Uterus (tissue), 4 donors: ENCODE data around the gene CARNS1. TPM values are rescaled to one million over a fixed set of nuclear protein-coding genes. Genes with fewer than 3 reads are reported as not detected.
"Not testable (repeated sequence)": the region's sequence is repeated elsewhere in the genome, so short reads cannot be mapped to it uniquely, and the experiment has no call there.

Experiments
- DNase-seq, 2 donors: peaks; one replicate each; pipeline ENCODE4 v3.0.0-alpha.2; 2019 to 2020
- H3K27ac ChIP-seq, 2 donors: fragments of 200-600 bp; sonication (generic); 1 replicate in 1 of 2; 2 replicates in 1 of 2; pipeline ENCODE4 v1.5.1; 2016 to 2018
- H3K27me3 ChIP-seq, 2 donors: fragments of 200-600 bp; sonication (generic); one replicate each; pipeline ENCODE4 v1.5.1; 2018 to 2019; ENCODE audit warnings: control low read depth in 1 of 2
- H3K36me3 ChIP-seq, 2 donors: fragments of 200-600 bp; sonication (generic); one replicate each; pipeline ENCODE4 v1.5.1; 2019; ENCODE audit warnings: control low read depth in 1 of 2
- H3K4me1 ChIP-seq, 2 donors: fragments of 200-600 bp; sonication (generic); one replicate each; pipeline ENCODE4 v1.5.1; 2018 to 2019; ENCODE audit warnings: control low read depth in 1 of 2
- H3K4me3 ChIP-seq, 2 donors: fragments of 200-600 bp; sonication (generic); 1 replicate in 1 of 2; 2 replicates in 1 of 2; pipeline ENCODE4 v1.5.1; 2018 to 2019; ENCODE audit warnings: mild to moderate bottlenecking in 1 of 2
- H3K9me3 ChIP-seq, 2 donors: fragments of 200-600 bp; sonication (generic); one replicate each; pipeline ENCODE4 v1.5.1; 2019; ENCODE audit warnings: control low read depth in 1 of 2
- CTCF ChIP-seq, 4 experiments: fragments of 200-600 bp in 2 of 4; fragments of 450-650 bp in 2 of 4; sonication (generic) in 2 of 4; IDR thresholded peaks; one replicate each; pipeline ENCODE4 v1.5.1; 2016 to 2019; ENCODE audit warnings: antibody characterized with exemption in 4 of 4, mild to moderate bottlenecking in 2 of 4, moderate library complexity in 1 of 4
- POLR2A ChIP-seq, 2 donors: fragments of 450-650 bp; IDR thresholded peaks; one replicate each; pipeline ENCODE4 v1.6.1; 2016; ENCODE audit warnings: antibody characterized with exemption in 2 of 2, mild to moderate bottlenecking in 1 of 2, moderate library complexity in 1 of 2
- intact Hi-C: fragments of 100-400 bp; cut with DNase I; formaldehyde crosslinking; loops from one replicate; pipeline ENCODE4 v1.15.1; 2023; ENCODE audit warnings: low total_unique reads
- total RNA-seq, 4 donors: library from RNA; depleted of rRNA in 3 of 4; stranded (reverse); fragments of >200 nt in 3 of 4; gene quantifications; one replicate each; pipeline versions ENCODE4 v1.1.0 to v1.2.4, GENCODE V29; 2014 to 2023
- donor health status: DM: yes; HTN: yes; CAD: no.

Gene CARNS1
- total RNA-seq, 4 donors from 2014 or later, result 0.76 to 3.3 TPM; not detected in 2

GRCh38 chr11:67422891-67423290, 7.4 kb downstream of the CARNS1 start:
- DNase-seq, result no peak
- Histone ChIP-seq H3K4me1 (peaks cover 0 to 8% of the 10 kb centered on the region in 2 donors), H3K9me3 (no peaks in the 10 kb centered on the region), H3K4me3 (no peak overlapping the region), H3K27me3 (no peaks in the 10 kb centered on the region), H3K36me3 (no peaks in the 10 kb centered on the region), H3K27ac (no peak overlapping the region)
- intact Hi-C loops, result no loop called here
- no peak for TF ChIP-seq POLR2A (IDR thresholded peaks at IDR 0.05)
- TF ChIP-seq CTCF (IDR thresholded peaks at IDR 0.05), result no peak

GRCh38 chr11:67423466-67423865, 8.0 kb downstream of the CARNS1 start:
- TF ChIP-seq CTCF (IDR thresholded peaks at IDR 0.05), result no peak
- TF ChIP-seq POLR2A (IDR thresholded peaks at IDR 0.05), result no peak
- no peaks in the 10 kb centered on the region for H3K36me3 ChIP-seq
- no peaks in the 10 kb centered on the region for H3K27me3 ChIP-seq
- H3K4me1 ChIP-seq, result peaks cover 0 to 8% of the 10 kb centered on the region in 2 donors
- H3K27ac ChIP-seq, result no peak overlapping the region
- no peak for DNase-seq
- intact Hi-C loops, result no loop called here
- H3K9me3 ChIP-seq, result no peaks in the 10 kb centered on the region
- H3K4me3 ChIP-seq, result no peak overlapping the region

GRCh38 chr11:67423891-67424613, 8.6 kb downstream of the CARNS1 start:
- intact Hi-C loops, result no loop called here
- TF ChIP-seq CTCF (IDR thresholded peaks at IDR 0.05) (no peak), POLR2A (IDR thresholded peaks at IDR 0.05) (no peak)
- DNase-seq, result no peak

GRCh38 chr11:67427364-67427859, 11.9 kb downstream of the CARNS1 start:
- H3K4me1 ChIP-seq, H3K27me3 ChIP-seq, H3K36me3 ChIP-seq, H3K9me3 ChIP-seq, intact Hi-C loops, DNase-seq: not testable (repeated sequence)
- Histone ChIP-seq H3K27ac (peak overlapping the region; percentile 77 to 86), H3K4me3 (peak overlapping the region; percentile 58 to 64)

More at GRCh38 chr11:67423891-67424613, 8.6 kb downstream of the CARNS1 start:
- H3K27ac ChIP-seq, result no peak overlapping the region
- no peaks in the 10 kb centered on the region for H3K27me3 ChIP-seq
- H3K9me3 ChIP-seq, result no peaks in the 10 kb centered on the region
- H3K36me3 ChIP-seq, result no peaks in the 10 kb centered on the region
- no peak overlapping the region for H3K4me3 ChIP-seq
- peaks cover 0 to 8% of the 10 kb centered on the region in 2 donors for H3K4me1 ChIP-seq

GRCh38 chr11:67428052-67429001, 12.8 kb downstream of the CARNS1 start, which contains the start of gene RPS6KB2:
Gene RPS6KB2, plus strand, starts transcription at chr11:67428494. Its CDS starts 52 bp downstream, at chr11:67428546.
- H3K4me1 ChIP-seq, result no peaks in the 10 kb centered on the region
- H3K27ac ChIP-seq, result peak within 1 kb of the TSS; percentile 82 to 86
- H3K27me3 ChIP-seq, result no peaks in the 10 kb centered on the region
- no peaks in the 10 kb centered on the region for H3K9me3 ChIP-seq
- H3K36me3 ChIP-seq, result no peaks in the 10 kb centered on the region
- DNase-seq, result peak; percentile 99
- H3K4me3 ChIP-seq, result peak within 1 kb of the TSS; percentile 58 to 64
- intact Hi-C loops, result no loop called here
- TF ChIP-seq POLR2A (IDR thresholded peaks at IDR 0.05) (peak; percentile 91 to 95), CTCF (IDR thresholded peaks at IDR 0.05) (peak in 1 of 4 experiments; percentile 42)
